HG03457 (cell line): ENCODE results near the gene RFX7.

Source experiments
- ATAC-seq: cut with Tn5 transposase; IDR thresholded peaks from one replicate; pipeline ENCODE4 v1.9.1; 2021; ENCODE audit warnings: moderate number of reproducible peaks; ENCODE audit not compliant: unreplicated experiment

Gene RFX7

DNA sequence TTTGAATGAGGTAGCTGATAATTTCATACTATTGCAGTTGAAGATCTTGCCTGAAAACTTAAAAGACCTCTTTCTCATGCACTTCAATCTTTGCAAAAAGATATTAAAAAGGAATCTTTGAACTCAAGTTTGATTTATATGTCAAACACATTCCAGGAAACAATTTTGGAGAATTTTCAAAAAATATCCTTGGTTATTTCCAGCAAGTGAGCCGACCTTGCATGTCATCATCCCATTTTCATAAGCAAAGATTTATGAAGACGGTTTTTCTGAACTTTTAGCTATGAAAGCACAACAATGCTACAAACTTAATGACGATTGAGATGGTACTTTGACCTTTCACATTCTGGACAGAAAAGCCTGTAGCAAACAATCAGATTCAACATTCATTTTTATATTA, 95.6 kb downstream of the RFX7 start:
- no peak for ATAC-seq

DNA sequence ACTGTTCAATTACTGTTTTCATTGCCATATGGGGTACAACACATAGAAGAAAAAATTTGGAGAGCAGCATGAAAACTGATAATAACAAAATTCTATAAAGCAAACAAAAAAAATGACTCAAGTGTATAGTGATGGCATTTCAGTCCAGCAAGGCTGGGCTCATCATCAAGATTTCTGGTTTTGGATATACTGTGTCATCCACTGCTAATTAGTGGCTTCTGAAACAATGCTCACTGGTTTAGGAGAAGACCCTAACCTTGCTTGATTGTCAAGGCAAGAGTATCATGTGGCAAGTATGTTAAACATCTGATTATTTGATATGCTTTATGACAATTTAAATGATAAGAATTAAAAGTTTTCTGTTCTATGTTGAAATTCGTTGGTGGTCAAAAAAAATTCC, 96.9 kb downstream of the RFX7 start:
- ATAC-seq: no peak

DNA sequence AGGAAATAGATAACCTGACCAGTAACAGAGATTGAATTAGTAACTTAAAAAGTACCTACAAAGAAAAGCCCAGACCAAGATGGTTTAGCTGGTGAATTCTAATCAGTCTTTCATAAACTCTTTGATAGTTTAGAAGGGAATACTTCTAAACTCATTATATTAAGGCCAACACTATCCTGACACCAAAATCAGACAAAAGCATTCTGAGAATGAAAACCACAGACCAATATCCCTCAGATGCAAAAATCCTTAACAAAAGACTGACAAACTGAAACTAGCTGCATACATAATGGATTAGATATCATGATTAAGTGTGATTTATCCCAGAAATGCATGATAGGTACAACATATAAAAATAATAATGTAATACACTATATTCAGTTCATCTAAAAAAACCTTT, 115.6 kb downstream of the RFX7 start:
- ATAC-seq: no peak

DNA sequence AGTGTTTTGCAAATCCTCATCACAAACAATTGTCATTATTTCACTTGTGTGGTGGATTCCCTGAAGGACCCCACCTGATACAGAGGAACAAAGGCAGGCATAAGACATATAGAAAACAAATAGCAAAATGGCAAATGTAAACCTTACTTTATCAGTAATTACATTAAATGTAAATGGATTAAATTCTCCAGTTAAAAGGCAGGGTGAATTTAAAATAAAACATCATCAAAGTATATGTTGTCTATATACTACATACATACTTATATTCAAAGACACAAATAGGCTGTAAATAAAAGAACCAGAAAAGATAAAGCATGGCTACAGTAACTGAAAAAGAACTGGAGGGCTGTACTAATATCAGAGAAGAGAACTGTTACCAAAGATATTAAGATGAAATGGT, 117.3 kb downstream of the RFX7 start:
- no peak for ATAC-seq

DNA sequence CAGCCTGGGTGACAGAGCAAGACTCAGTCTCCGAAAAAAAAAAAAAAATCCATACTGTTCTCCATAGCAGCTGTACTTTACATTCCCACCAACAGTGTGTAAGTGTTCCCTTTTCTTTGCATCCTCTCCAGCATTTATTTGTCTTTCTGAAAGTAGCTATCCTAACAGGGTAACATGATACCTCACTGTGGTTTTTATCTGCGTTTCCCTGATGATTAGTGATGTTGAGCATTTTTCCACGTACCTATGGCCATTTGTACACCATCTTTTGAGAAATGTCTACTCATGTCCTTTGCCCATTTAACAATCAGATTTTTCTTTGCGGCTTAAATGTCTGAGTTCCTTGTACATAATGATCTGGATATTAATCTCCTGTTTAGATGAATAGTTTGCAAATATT, 119.3 kb downstream of the RFX7 start:
- no peak for ATAC-seq

DNA sequence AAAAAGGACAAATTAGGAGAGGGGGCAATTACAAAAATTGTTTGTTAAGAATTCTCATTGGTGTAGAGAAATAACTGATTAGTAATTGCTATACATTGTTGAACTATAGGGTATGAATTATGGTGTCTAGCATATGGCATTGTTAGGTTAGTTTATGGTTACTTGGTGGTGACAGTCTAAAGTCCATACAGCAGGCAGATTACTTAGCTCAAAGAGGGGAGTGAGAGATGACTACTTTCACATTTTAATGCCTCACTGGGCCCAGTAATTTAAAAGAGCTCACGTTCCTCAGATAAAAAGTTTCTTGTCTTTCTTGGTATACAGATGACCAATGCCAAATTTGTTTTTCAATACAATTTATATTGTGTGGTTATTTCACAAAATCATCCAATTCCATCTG, 137.8 kb downstream of the RFX7 start:
- ATAC-seq: no peak

DNA sequence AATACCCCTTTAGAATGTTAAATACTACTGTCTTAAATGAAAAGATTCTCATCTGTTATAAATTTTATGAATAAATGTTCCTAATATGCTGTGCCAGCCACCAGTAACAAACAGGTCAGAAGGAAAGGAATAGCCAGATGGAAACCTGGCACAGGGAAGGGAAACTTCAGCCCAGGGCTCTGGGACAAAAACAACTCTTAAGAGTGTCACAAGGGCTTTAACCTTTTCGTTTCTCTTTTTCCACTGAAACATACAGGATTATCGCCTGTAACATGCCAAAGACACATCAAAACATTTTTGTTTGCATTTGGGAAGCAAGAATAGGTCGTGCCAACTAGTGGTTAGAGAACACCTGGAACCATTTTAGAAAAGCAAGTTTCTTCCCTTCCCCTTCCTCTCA, 141.2 kb downstream of the RFX7 start:
- ATAC-seq: no peak

DNA sequence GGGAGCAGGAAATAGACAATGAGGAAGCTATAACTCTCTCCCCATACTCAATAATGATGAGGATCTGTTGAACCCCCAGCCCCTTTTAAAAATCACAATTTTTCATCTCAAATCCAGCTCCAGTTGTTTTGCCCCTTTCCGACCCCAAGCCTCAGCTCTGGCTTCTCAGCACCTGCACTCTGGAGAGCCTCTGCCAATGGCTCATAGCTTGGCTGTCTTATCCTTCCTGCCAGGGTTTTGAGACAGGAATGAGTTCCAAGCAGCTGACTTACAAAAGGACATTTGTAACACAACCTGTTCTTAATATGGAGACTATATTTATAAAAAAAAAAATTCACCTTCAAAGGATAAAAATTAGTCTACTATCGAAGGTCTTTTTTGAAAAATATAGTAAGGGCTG, 144.4 kb downstream of the RFX7 start:
- no peak for ATAC-seq

DNA sequence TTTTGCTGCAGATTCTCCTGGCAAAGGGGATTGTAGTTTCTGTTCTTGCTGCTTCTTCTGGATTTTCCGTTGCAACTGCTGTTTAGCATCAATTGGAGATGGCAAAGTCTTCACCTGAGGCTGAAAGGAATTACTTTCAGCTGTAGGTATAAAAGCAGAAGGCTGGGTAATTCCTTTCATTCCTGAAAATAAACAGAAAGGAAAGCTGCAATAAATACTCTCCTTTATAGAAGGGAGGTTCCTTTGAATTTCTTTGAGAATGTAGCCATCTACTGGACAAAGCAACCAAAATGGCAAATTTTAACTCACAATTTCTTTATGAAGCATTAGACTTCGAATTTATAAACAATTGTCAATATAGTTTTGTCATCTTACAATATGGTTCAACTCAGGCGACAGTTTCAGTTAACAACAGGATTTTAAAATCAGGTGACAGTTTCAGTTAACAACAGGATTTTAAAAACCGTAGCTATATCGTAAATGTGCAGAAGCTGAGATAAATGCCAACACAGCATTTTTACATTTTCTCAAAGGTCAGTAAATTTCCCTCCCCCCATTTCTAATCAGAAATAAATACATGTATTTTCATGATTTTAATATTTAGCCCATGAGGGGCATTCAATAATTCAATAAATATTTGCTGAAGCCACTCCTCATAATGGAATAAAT, 145.3 kb downstream of the RFX7 start:
- no peak for ATAC-seq

DNA sequence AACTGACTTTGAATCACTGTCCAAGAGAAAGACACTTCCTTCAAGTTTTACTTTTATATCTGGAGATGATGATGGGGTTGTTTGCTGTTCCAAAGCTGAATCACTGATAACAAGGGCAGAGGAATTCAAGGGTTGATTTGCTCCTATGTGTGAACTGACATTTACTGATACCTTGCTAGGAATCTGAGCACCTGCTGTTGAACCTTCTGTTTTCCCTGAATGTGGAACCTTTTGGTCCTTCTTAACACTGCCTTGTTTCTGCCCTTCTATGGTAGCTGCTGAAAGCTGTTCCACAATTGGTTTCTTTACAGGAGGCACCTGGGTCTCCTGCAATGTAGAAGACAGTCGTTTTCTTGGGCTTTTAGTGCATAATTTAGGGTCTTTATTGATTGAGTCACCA, 148.3 kb downstream of the RFX7 start:
- ATAC-seq: no peak

DNA sequence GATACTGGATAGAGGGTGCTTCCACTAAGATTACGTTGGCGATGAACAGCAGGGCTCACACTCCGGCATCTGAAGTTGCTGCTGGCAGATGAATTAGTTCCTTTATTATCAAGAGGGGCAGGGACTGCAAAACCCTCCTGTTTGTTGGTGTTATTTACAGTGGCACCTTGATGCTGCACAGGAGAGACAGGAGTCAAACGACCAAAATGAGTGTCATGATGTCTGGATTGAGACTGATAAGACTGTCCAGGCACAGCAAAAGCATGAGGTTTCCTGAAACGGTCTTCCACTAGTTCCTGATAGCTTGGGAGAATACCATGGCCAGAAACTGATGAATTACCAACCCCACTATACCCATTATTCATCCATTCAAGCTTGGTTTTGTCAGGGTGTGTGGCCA, 149.5 kb downstream of the RFX7 start:
- ATAC-seq: no peak

DNA sequence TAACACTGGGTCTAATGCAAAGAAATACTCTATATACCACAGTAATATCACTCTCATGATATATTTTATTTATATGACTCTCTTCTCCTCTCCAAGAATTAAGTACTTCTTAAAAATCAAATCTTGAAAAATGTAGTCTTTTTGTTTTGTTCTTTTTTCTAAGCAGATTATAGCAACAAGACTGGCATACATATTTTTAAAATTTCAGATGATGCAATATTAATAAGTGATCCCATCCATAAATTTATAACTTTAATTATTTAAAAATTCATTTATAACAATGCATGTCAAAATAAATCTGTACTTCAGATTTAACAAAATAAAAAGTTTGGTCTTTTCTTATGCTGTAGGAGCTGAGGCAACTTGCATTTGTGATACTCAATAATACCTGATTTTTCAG, 155.3 kb downstream of the RFX7 start:
- ATAC-seq: no peak

DNA sequence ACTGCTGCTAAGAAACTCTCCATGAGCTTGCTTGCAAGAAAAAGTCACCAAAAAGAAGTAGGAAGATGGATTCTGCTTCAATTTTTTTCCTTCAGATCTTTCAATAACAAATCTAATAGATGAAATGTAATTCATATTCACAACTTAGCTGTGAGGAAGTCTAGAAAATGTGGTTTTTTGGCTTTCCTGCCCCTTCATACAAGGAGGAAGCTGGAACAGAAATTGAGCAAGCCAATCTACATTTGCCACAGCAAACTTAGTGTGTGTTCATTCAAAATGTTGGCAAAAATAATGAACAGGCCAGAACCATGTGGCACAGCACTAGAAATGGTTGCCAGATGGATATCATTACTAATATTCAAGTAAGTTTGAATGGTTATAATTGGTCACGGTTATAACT, 157.1 kb downstream of the RFX7 start:
- ATAC-seq: no peak

DNA sequence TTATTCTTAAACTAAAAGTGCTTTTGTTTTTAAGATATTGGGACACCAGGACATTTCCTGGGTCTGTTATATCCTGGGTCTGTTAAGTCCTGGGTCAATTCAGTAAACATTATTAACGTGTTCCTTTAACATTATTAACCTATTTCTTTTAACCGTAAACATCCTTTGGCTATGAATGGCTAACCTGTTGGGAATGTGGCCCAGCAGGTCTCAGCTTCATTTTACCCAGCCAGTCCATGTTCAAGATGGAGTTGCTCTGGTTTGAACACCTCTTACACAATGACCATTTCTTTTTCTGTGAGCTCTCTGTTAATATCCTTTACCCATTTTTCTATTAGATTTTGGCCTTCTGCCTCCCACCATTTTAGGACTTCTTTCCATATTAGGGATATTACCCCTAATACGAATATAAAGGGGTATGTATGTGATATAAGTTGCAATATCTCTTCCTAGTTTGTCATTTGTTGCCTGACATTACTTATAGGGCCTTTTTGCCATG, 161.4 kb downstream of the RFX7 start:
- no peak for ATAC-seq

DNA sequence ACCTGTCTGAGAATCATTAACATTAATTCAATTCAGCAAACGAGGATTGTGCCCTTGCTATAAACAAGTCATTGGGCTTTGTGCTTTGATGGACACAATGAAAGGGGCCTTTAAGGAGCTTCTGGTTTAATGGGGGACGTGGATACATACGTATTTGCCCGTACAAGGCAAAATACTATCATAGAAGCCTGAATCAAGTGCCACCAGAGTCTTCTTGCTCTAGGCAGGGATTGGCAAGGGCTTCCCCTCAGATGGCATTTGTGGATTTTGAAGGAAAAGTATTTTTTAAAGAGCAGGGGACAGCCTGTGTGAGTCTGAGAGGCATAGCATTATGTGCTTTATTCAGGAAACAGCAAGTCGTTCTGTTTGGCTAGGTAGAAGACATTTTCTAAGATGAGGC, 166.6 kb downstream of the RFX7 start:
- no peak for ATAC-seq

DNA sequence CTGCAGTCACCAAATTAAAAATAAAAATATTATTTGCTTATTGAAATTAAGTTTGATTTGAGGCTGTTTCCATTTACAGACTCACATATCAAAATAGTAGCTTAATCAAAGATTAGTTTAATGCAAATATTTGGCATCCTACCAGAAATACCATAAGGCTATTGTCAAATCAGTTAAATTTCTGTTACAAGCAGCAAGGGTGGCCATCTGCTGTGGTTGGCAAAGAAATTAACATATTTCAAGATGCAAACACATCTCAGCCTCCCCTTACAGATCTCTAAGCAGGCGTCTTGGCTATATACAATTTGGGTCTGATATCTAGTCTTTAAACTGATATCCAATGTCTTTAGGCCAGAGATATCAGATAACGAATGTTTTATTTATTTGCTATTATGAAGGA, 167.0 kb downstream of the RFX7 start:
- no peak for ATAC-seq

DNA sequence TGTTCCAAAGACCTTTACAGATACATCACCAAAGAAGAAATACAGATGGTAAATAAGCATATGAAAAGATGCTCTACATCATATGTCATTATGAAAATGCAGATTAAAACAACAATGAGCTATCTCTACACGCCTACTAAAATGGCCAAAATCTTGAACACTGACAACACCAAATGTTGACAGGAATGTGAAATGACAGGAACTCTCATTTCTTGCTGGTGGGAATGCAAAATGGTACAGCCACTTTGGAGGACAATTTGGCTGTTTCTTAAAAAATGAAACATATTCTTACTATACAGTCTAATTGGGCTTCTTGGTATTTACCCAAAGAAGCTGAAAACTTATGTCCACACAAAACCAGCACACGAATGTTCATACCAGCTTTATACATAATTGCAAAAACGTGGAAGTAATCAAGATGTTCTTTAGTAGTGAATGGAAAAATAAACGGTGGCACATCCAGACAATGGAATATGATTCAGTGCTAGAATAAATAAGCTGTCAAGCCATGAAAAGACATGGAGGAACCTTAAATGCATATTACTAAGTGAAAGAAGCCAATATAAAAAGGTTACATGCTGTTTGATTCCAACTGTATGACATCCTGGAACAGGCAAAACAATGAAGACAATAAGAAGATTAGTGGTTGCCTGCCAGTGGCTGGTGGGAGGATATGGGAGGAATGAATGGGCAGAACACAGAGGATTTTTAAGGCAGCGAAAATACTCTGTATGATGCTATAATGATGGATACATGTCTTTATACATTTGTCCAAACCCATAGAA, 169.0 kb downstream of the RFX7 start:
- no peak for ATAC-seq

DNA sequence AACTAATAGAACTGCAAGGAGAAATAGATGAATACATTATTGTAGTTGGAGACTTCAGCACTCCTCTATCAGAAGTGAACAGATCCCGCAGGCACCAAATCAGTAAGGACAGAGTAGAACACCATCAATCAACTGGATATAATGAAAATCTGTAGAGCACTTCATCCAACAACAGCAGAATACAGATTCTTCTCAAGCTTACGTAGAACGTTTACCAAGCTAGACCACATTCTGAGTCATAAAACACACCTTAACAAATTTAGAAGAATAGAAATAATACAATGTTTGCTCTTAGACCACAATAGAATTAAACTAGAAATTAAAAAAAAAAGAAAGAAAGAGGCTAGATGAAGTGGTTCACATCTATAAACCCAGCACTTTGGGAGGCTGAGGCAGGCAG, 179.5 kb downstream of the RFX7 start:
- ATAC-seq: no peak

DNA sequence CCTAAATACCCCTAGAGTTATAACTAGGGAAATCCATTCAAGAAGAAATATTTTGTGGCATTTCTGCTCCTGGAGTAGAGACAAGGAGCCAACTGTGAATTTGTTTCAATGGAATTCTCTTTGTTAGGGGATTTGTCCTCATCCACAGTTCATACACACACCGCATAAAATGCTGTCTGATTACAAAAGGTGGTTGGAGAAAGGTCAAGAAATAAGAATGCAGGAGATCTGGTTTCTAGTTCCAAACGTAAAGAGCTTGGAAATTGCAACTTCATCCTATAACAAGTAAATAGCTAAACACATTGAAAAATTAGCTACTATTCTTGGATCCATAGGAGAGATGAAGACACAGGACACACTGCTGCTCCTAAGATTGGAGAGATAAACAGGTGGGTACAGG, 184.0 kb downstream of the RFX7 start:
- ATAC-seq: no peak

DNA sequence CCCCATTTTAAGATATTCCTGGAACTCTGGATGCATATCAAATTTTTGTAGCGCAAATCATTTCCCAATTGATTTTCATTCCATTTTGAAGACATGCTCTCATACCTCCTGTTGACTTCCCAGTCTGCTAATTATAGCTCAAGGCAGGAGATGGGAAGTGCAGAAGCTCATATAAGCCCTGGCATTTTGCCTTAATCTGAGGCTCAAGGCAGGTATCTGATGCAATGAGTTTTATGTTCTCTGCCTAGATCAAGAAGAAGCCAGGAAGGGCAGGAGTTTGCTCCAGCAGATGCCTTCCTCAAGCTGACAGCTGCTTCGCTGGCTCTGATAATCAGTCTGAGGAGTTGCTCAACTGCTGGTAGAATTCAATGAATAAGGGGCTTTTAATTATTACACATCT, 184.7 kb downstream of the RFX7 start:
- ATAC-seq: no peak

DNA sequence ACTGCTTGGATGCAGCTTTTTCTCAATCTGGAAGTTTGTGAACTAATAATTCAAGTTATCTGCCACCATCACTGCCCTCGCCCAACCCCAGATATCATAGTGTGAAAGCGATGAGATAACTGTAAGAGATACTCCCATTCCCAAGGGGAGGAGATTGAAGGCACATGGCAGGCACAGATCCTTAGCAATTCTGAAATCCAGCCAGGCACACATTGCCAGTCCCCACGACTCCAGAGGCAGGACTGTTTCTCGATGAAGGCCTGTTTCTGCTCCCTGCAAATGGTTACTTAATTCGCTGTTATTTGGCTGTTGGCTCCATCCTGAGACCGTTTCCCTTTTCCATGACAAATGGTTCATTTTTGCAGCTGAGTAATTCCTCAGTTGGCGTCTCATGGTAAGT, 187.1 kb downstream of the RFX7 start:
- ATAC-seq: no peak

DNA sequence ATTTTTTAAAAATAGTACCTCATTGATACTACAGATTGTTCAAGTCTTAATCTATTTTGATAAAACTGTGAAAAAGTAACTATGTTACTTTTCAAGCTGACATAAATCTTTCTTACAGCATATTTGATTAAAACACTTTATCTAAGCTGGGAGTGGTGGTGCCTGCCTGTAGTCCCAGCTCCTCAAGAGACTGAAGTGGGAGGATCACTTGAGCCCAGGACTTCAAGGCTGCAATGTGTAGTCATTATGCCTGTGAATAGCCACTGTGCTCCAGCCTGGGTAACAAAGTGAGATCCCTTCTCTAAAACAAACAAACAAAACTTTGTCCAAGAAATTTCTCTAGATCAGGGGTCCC, 190.7 kb downstream of the RFX7 start:
- ATAC-seq: no peak
